SK-N-SH (cell line): Measurements from ENCODE around the gene RFX3. TPM values are rescaled to one million over a fixed set of nuclear protein-coding genes. Genes with fewer than 3 reads are reported as not detected.

Experiments used
- CTCF ChIA-PET: fragments of 300-600, 350-600 bp; formaldehyde crosslinking; extraction: SDS; loops from one replicate; lab custom pipeline; 2021; lab: Yijun Ruan, JAX
- POLR2A ChIA-PET: fragments of 350-600 bp; sonication (Branson Sonifier 250); formaldehyde crosslinking; extraction: SDS; loops from one replicate; lab custom pipeline; 2020; ENCODE audit warnings: antibody characterized with exemption, inconsistent platforms; lab: Yijun Ruan, JAX
- DNase-seq: peaks from one replicate; pipeline ENCODE4 v3.0.0; 2012
- H2AFZ ChIP-seq: fragments of 200-600 bp; sonication (generic); 2 replicates; pipeline ENCODE4 v1.8.1; 2016; ENCODE audit warnings: antibody characterized with exemption, mild to moderate bottlenecking, low read depth
- H3F3A ChIP-seq: fragments of 200-600 bp; sonication (generic); replicated peaks from 2 replicates; pipeline ENCODE3; 2016; ENCODE audit warnings: antibody characterized with exemption, mild to moderate bottlenecking; ENCODE audit not compliant: insufficient read depth
- H3K27ac ChIP-seq, 2 experiments: fragments of 200-500 bp in 1 of 2; fragments of 200-600 bp in 1 of 2; sonication (Bioruptor generic) in 1 of 2; sonication (generic), shearing (Covaris generic) in 1 of 2; 2 replicates each; pipeline versions ENCODE4 v1.5.1 to v1.6.1; 2014 to 2016; ENCODE audit warnings: low read depth in 2 of 2, inconsistent platforms in 1 of 2, low read length in 1 of 2, mild to moderate bottlenecking in 1 of 2, mixed read lengths in 1 of 2
- H3K27me3 ChIP-seq: fragments of 200-600 bp; sonication (generic), shearing (Covaris generic); 2 replicates; pipeline ENCODE4 v1.6.1; 2016; ENCODE audit warnings: mixed run types; ENCODE audit not compliant: insufficient read depth
- H3K36me3 ChIP-seq, 2 experiments: fragments of 200-500 bp in 1 of 2; fragments of 200-600 bp in 1 of 2; sonication (Bioruptor generic) in 1 of 2; sonication (generic) in 1 of 2; replicated peaks in 1 of 2; 2 replicates each; pipeline versions ENCODE3 to v1.5.1; 2014 to 2016; ENCODE audit warnings: low read length in 1 of 2, mild to moderate bottlenecking in 1 of 2; ENCODE audit not compliant: insufficient read depth in 2 of 2, control insufficient read depth in 1 of 2
- H3K4me1 ChIP-seq, 2 experiments: fragments of 200-500 bp in 1 of 2; fragments of 200-600 bp in 1 of 2; sonication (Bioruptor generic) in 1 of 2; sonication (generic), shearing (Covaris generic) in 1 of 2; 2 replicates each; pipeline versions ENCODE4 v1.5.1 to v1.6.1; 2014 to 2016; ENCODE audit warnings: low read depth in 1 of 2, low read length in 1 of 2, mixed run types in 1 of 2; ENCODE audit not compliant: insufficient read depth in 2 of 2, control insufficient read depth in 1 of 2
- H3K4me2 ChIP-seq: fragments of 200-600 bp; sonication (generic), shearing (Covaris generic); 2 replicates; pipeline ENCODE4 v1.6.1; 2017; ENCODE audit warnings: mixed run types
- H3K4me3 ChIP-seq, 2 experiments: fragments of 200-500 bp in 1 of 2; fragments of 200-600 bp in 1 of 2; sonication (Bioruptor generic) in 1 of 2; sonication (generic), shearing (Covaris generic) in 1 of 2; 2 replicates each; pipeline versions ENCODE4 v1.5.1 to v1.8.1; 2014 to 2016; ENCODE audit warnings: low read depth in 2 of 2, inconsistent platforms in 1 of 2, low read length in 1 of 2, mild to moderate bottlenecking in 1 of 2, mixed read lengths in 1 of 2, moderate library complexity in 1 of 2
- H3K79me2 ChIP-seq: fragments of 200-600 bp; sonication (generic); 2 replicates; pipeline ENCODE4 v1.8.1; 2017; ENCODE audit warnings: mild to moderate bottlenecking; ENCODE audit not compliant: insufficient read depth
- H3K9ac ChIP-seq: fragments of 200-600 bp; sonication (generic); 2 replicates; pipeline ENCODE4 v1.6.1; 2017; ENCODE audit warnings: mixed run types
- H3K9me2 ChIP-seq: fragments of 200-600 bp; sonication (generic); 2 replicates; pipeline ENCODE4 v1.6.1; 2017; ENCODE audit warnings: mixed run types
- H3K9me3 ChIP-seq: fragments of 200-600 bp; sonication (generic); 2 replicates; pipeline ENCODE4 v1.6.1; 2017; ENCODE audit warnings: mixed run types, mild to moderate bottlenecking, moderate library complexity
- H4K20me1 ChIP-seq: fragments of 200-600 bp; sonication (generic); 2 replicates; pipeline ENCODE4 v1.6.1; 2017; ENCODE audit warnings: mild to moderate bottlenecking, mixed run types; ENCODE audit not compliant: insufficient read depth
- ELF1 ChIP-seq: IDR thresholded peaks from 2 replicates; pipeline ENCODE4 v1.4.0; 2012
- EP300 ChIP-seq, 2 experiments: IDR thresholded peaks; 2 replicates each; pipeline versions ENCODE4 v1.4.0 to v1.6.1; 2012; ENCODE audit warnings: borderline replicate concordance in 1 of 2, low read depth in 1 of 2, low read length in 1 of 2
- FOXJ3 ChIP-seq: sonication (generic); formaldehyde crosslinking; IDR thresholded peaks from 2 replicates; pipeline ENCODE4 v1.5.1; 2020; ENCODE audit warnings: mild to moderate bottlenecking, missing genetic modification reagents
- FOXM1 ChIP-seq: IDR thresholded peaks from 2 replicates; pipeline ENCODE4 v1.4.0; 2012; ENCODE audit warnings: low read depth, mild to moderate bottlenecking
- GATA2 ChIP-seq: sonication (generic); formaldehyde crosslinking; IDR thresholded peaks from 2 replicates; pipeline ENCODE4 v1.5.0; 2020; ENCODE audit warnings: mild to moderate bottlenecking, missing genetic modification reagents
- MEF2A ChIP-seq: IDR thresholded peaks from 2 replicates; pipeline ENCODE4 v1.4.0; 2012; ENCODE audit warnings: low read depth, borderline replicate concordance
- MXI1 ChIP-seq: IDR thresholded peaks from 2 replicates; pipeline ENCODE4 v1.6.1; 2012; ENCODE audit warnings: mild to moderate bottlenecking, low read depth, low read length, improper control_type of control experiment
- NFIC ChIP-seq: IDR thresholded peaks from 2 replicates; pipeline ENCODE4 v1.4.0; 2012; ENCODE audit warnings: borderline replicate concordance
- RAD21 ChIP-seq: IDR thresholded peaks from 2 replicates; pipeline ENCODE4 v1.6.1; 2012; ENCODE audit warnings: mild to moderate bottlenecking, low read length
- RCOR1 ChIP-seq: fragments of 150-350 bp; IDR thresholded peaks from 2 replicates; pipeline ENCODE4 v1.6.1; 2017; ENCODE audit warnings: antibody characterized with exemption, low read length
- RFX5 ChIP-seq: IDR thresholded peaks from 2 replicates; pipeline ENCODE4 v1.6.1; 2012; ENCODE audit warnings: mild to moderate bottlenecking, improper control_type of control experiment, low read length
- SIN3A ChIP-seq: IDR thresholded peaks from 2 replicates; pipeline ENCODE4 v1.6.1; 2012; ENCODE audit warnings: low read depth, mild to moderate bottlenecking, low read length, moderate library complexity, borderline replicate concordance
- TAF1 ChIP-seq: IDR thresholded peaks from 2 replicates; pipeline ENCODE4 v1.6.1; 2012; ENCODE audit warnings: low read depth, mild to moderate bottlenecking, low read length, moderate library complexity, borderline replicate concordance
- TCF12 ChIP-seq: IDR thresholded peaks from 2 replicates; pipeline ENCODE4 v1.4.0; 2012
- TEAD4 ChIP-seq: IDR thresholded peaks from 2 replicates; pipeline ENCODE4 v1.4.0; 2012; ENCODE audit warnings: mild to moderate bottlenecking, borderline replicate concordance; ENCODE audit not compliant: insufficient read depth
- WGBS: methylation state at CpG from one replicate; pipeline ENCODE4 v1.1.6; 2017; ENCODE audit warnings: low lambda C conversion rate; 5-methylcytosine and 5-hydroxymethylcytosine counted together
- polyA plus RNA-seq, 3 experiments: library from polyadenylated mRNA; depleted of rRNA; stranded (reverse); fragments of >200 nt; gene quantifications; 2 replicates each; pipeline ENCODE4 v1.2.3, GENCODE V29; 2012
- TF ChIP-seq, protein P1 (sequence below): fragments of 200-600 bp; sonication (generic); IDR thresholded peaks from 2 replicates; pipeline ENCODE4 v1.6.1; 2017; ENCODE audit warnings: antibody characterized with exemption, mild to moderate bottlenecking, moderate library complexity
- TF ChIP-seq, protein P2 (sequence below): fragments of 150-350 bp; IDR thresholded peaks from 2 replicates; pipeline ENCODE4 v1.6.1; 2016; ENCODE audit warnings: mild to moderate bottlenecking, low read depth, low read length

RFX3 gene
- polyA plus RNA-seq, 1 of the 3 experiments (the other 2 are of a cell fraction) = 1.7 TPM

DNA sequence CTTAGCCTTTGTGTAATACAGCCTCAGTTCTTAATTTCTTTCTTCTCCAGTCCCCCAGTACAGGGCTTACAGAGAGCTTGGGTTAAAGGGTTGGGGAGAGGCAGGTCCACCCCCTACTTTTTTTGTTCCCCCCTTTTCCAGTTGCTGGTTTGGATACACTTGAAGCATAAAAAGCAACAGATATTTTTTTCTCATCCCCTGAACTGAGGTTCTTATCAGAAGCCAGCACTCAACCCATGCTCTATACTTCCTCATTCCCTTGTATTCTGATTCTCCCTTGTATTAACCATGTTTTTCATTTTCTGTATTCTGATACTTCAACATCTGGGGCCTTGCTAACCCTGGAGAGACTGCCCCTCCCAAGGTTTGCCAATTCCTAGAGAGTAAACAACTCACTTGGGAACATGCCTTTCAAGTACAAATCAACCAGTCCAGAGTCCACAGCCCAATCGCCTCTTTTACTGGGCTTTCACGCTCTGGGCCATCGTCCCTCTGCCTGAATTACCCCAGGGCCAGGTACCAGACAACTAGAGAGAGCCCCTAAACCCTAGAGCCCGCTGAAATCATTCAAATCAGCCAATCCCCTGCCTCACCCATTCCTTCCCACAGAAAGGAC lies 348.5 kb downstream of the RFX3 start:
- H3F3A ChIP-seq = no peaks in the 10 kb centered on the region
- H3K9ac ChIP-seq = no peak overlapping the region
- no peak for TF ChIP-seq FOXJ3 (CRISPR knock-in tag)
- no peak for TF ChIP-seq ELF1
- TF ChIP-seq RAD21 = no peak
- TF ChIP-seq, all 33 proteins: peak for 0
- no peaks in the 10 kb centered on the region for H3K9me2 ChIP-seq
- H3K27ac ChIP-seq = no peak overlapping the region
- no peak overlapping the region for H3K4me2 ChIP-seq
- no peaks in the 10 kb centered on the region for H3K79me2 ChIP-seq
- H3K9me3 ChIP-seq = no peaks in the 10 kb centered on the region
- H4K20me1 ChIP-seq = no peaks in the 10 kb centered on the region
- peaks cover 23% of the 10 kb centered on the region; the same call in 1 of the 2 replicates for H3K27me3 ChIP-seq
- ChIA-PET POLR2A (no interaction called here), CTCF (interaction anchor here (1.1 to 1.2 kb wide), 3 partner anchors 11 to 320 kb away, joined by 3 to 4 read pairs (median 3); no protein-coding TSS in a partner anchor)
- no peak overlapping the region for H3K4me3 ChIP-seq
- DNase-seq = no peak
- no peaks in the 10 kb centered on the region for H3K4me1 ChIP-seq
- 18% methylated on average over 4 of the region's 4 CpGs for whole genome bisulfite sequencing
- H2AFZ ChIP-seq = no peak overlapping the region
- no peaks in the 10 kb centered on the region for H3K36me3 ChIP-seq

DNA sequence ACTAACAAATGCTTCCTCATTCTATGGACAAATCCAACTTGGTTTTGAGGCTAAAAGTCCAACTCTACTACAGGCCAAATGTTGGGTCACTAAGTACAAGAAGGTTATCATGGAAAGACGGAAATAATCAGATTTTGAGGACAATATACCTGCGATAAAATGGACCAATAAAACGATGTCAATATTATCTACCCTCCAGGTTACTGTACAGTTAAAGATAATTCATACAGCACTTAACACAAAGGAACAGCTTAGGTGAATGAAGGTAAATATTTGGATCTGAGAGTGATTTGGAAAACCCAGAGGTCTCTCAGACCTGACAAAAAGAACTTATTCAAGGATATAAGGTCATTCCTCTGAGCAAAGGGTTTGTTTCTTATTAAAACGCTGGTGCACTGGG lies 352.4 kb downstream of the RFX3 start:
- Histone ChIP-seq H3K27ac (no peak overlapping the region), H3K4me1 (no peaks in the 10 kb centered on the region)
- CTCF ChIA-PET = no interaction called here

More for the DNA sequence above, 352.4 kb downstream of the RFX3 start:
- 27% methylated on average over 4 of the region's 4 CpGs for whole genome bisulfite sequencing
- Histone ChIP-seq H3K27me3 (peaks cover 8% of the 10 kb centered on the region; the same call in 1 of the 2 replicates), H3K79me2 (no peaks in the 10 kb centered on the region), H3K9ac (no peak overlapping the region), H3F3A (no peaks in the 10 kb centered on the region), H3K9me2 (no peaks in the 10 kb centered on the region; the same call in 1 of the 2 replicates), H3K4me2 (no peak overlapping the region), H4K20me1 (no peaks in the 10 kb centered on the region), H3K4me3 (no peak overlapping the region), H3K9me3 (no peaks in the 10 kb centered on the region), H2AFZ (no peak overlapping the region), H3K36me3 (no peaks in the 10 kb centered on the region)
- DNase-seq = no peak
- POLR2A ChIA-PET = no interaction called here
- TF ChIP-seq RCOR1 = no peak
- no peak for TF ChIP-seq RAD21
- TF ChIP-seq MXI1 = no peak
- TF ChIP-seq, protein P1, sequence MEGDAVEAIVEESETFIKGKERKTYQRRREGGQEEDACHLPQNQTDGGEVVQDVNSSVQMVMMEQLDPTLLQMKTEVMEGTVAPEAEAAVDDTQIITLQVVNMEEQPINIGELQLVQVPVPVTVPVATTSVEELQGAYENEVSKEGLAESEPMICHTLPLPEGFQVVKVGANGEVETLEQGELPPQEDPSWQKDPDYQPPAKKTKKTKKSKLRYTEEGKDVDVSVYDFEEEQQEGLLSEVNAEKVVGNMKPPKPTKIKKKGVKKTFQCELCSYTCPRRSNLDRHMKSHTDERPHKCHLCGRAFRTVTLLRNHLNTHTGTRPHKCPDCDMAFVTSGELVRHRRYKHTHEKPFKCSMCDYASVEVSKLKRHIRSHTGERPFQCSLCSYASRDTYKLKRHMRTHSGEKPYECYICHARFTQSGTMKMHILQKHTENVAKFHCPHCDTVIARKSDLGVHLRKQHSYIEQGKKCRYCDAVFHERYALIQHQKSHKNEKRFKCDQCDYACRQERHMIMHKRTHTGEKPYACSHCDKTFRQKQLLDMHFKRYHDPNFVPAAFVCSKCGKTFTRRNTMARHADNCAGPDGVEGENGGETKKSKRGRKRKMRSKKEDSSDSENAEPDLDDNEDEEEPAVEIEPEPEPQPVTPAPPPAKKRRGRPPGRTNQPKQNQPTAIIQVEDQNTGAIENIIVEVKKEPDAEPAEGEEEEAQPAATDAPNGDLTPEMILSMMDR = no peak
- no peak for TF ChIP-seq TCF12
- TF ChIP-seq, protein P2, sequence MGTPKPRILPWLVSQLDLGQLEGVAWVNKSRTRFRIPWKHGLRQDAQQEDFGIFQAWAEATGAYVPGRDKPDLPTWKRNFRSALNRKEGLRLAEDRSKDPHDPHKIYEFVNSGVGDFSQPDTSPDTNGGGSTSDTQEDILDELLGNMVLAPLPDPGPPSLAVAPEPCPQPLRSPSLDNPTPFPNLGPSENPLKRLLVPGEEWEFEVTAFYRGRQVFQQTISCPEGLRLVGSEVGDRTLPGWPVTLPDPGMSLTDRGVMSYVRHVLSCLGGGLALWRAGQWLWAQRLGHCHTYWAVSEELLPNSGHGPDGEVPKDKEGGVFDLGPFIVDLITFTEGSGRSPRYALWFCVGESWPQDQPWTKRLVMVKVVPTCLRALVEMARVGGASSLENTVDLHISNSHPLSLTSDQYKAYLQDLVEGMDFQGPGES = no peak
- no peak for TF ChIP-seq GATA2 (CRISPR knock-in tag)
- TF ChIP-seq TEAD4 = no peak
- TF ChIP-seq NFIC = no peak
- TF ChIP-seq EP300 (IDR thresholded peaks at IDR 0.05; ENCODE audit: borderline replicate concordance in 1 of 2, low read depth in 1 of 2, low read length in 1 of 2) = no peak
- no peak for TF ChIP-seq TAF1
- no peak for TF ChIP-seq SIN3A
- TF ChIP-seq RFX5 = no peak
- no peak for TF ChIP-seq MEF2A
- TF ChIP-seq FOXM1 = no peak
